Esophagus squamous epithelium (tissue), 5 donors: Measurements from ENCODE around the gene MLPH. TPM values are rescaled to one million over a fixed set of nuclear protein-coding genes. Genes with fewer than 3 reads are reported as not detected.

ENCODE experiments used
- DNase-seq: peaks from one replicate; lab custom pipeline; 2025; lab: John Stamatoyannopoulos, UW
- H3K27ac ChIP-seq, 4 donors: fragments of 200-600 bp; sonication (generic); one replicate each; pipeline ENCODE4 v1.5.1; 2016 to 2019; ENCODE audit warnings: mild to moderate bottlenecking in 1 of 4
- H3K27me3 ChIP-seq, 4 donors: fragments of 200-600 bp; sonication (generic); 1 replicate in 3 of 4; 2 replicates in 1 of 4; pipeline versions ENCODE4 v1.5.1 to v1.6.0; 2017 to 2021; ENCODE audit warnings: antibody characterized with exemption in 1 of 4
- H3K36me3 ChIP-seq, 3 donors: fragments of 200-600 bp; sonication (generic); one replicate each; pipeline ENCODE4 v1.5.1; 2016 to 2019
- H3K4me1 ChIP-seq, 3 donors: fragments of 200-600 bp; sonication (generic); one replicate each; pipeline ENCODE4 v1.5.1; 2017 to 2019
- H3K4me3 ChIP-seq, 4 donors: fragments of 200-600 bp; sonication (generic); 1 replicate in 3 of 4; 2 replicates in 1 of 4; pipeline ENCODE4 v1.5.1; 2016 to 2019; ENCODE audit warnings: mild to moderate bottlenecking in 2 of 4, moderate library complexity in 1 of 4
- H3K9me3 ChIP-seq, 3 donors: fragments of 200-600 bp; sonication (generic); one replicate each; pipeline ENCODE4 v1.5.1; 2016 to 2019
- POLR2A ChIP-seq, 4 donors: fragments of 450-650 bp; IDR thresholded peaks; one replicate each; pipeline ENCODE4 v1.6.1; 2017; ENCODE audit warnings: antibody characterized with exemption in 4 of 4, mild to moderate bottlenecking in 4 of 4, moderate library complexity in 3 of 4
- WGBS, 2 donors: methylation state at CpG; one replicate each; pipeline ENCODE4 v1.1.5; 2018; 5-methylcytosine and 5-hydroxymethylcytosine counted together
- intact Hi-C: fragments of 100-400 bp; cut with DNase I; formaldehyde crosslinking; loops from one replicate; pipeline ENCODE4 v1.15.0; 2022
- small RNA-seq, 4 donors: library from RNA; depleted of rRNA; stranded (forward); fragments of <200 nt; gene quantifications; one replicate each; pipeline ENCODE3, GENCODE V24; 2016
- total RNA-seq, 4 donors: library from RNA; depleted of rRNA; stranded (reverse); fragments of >200 nt; gene quantifications; one replicate each; pipeline ENCODE4 v1.1.0, GENCODE V29; 2016
- TF ChIP-seq, protein P1 (sequence below), 6 experiments: fragments of 450-650 bp in 4 of 6; fragments of 200-600 bp in 2 of 6; sonication (generic) in 2 of 6; IDR thresholded peaks; one replicate each; pipeline ENCODE4 v1.5.1; 2016 to 2019; ENCODE audit warnings: antibody characterized with exemption in 6 of 6, mild to moderate bottlenecking in 4 of 6, moderate library complexity in 4 of 6
- donor health status: DM: yes; HTN: yes; CAD: no.

Gene MLPH
- total RNA-seq, 4 donors from 2014 or later, result 1.8 to 10.5 (median 7.6) TPM

- WGBS, 2 donors, result 89 to 90% methylated on average over 7 of the region's 7 CpGs
- peaks cover 0 to 34% (median 8%) of the 10 kb centered on the region in 3 donors for H3K4me1 ChIP-seq
- H3K9me3 ChIP-seq, result no peaks in the 10 kb centered on the region
- H3K27ac ChIP-seq, result no peak overlapping the region
- no peaks in the 10 kb centered on the region for H3K36me3 ChIP-seq
- intact Hi-C loops, result no loop called here
- no peak for TF ChIP-seq POLR2A (IDR thresholded peaks at IDR 0.05)
- TF ChIP-seq, protein P1, sequence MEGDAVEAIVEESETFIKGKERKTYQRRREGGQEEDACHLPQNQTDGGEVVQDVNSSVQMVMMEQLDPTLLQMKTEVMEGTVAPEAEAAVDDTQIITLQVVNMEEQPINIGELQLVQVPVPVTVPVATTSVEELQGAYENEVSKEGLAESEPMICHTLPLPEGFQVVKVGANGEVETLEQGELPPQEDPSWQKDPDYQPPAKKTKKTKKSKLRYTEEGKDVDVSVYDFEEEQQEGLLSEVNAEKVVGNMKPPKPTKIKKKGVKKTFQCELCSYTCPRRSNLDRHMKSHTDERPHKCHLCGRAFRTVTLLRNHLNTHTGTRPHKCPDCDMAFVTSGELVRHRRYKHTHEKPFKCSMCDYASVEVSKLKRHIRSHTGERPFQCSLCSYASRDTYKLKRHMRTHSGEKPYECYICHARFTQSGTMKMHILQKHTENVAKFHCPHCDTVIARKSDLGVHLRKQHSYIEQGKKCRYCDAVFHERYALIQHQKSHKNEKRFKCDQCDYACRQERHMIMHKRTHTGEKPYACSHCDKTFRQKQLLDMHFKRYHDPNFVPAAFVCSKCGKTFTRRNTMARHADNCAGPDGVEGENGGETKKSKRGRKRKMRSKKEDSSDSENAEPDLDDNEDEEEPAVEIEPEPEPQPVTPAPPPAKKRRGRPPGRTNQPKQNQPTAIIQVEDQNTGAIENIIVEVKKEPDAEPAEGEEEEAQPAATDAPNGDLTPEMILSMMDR (IDR thresholded peaks at IDR 0.05), result no peak
- H3K27me3 ChIP-seq, result no peaks in the 10 kb centered on the region
- no peak overlapping the region for H3K4me3 ChIP-seq
- DNase-seq, result no peak
These were observed 115.4 kb downstream of the MLPH start for GRCh38 chr2:237602409-237602808.

DNA sequence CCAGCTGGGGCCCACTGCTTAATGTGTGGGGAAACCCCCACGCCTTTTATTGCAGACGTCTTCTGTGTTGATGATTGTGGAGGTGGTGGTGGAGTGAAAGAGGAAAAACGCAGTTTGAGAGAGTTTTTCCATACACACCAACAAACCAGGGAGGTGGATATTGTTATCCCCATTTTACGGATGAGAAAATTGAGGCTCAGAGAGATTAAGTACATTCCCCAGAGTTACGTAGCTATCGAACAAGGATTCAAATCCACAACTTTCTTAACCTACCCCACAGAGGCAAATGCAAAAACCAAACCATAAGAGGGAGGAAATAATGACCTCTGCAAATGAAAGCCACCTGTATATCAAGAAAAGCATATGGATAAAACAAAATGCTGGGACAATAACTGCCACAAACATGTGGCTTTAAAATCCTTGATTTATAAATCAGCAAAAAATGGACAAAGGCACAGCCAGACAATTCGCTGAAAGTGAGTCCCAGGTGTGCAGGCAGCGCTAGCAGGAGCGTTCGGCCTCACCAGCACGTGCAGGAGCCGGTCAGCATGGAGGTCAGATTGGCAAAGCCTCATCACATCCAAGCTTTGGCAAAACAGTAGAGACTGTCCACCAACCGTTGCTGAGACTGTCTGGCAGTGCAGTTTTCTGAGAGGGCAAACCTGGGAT is 116.1 kb downstream of the MLPH start:
- no peak for DNase-seq
- Histone ChIP-seq H3K4me1 (peaks cover 0 to 34% (median 8%) of the 10 kb centered on the region in 3 donors), H3K27ac (peak overlapping the region in 3 of 4 donors; percentile 45 to 70 (median 69)), H3K36me3 (no peaks in the 10 kb centered on the region), H3K4me3 (peak overlapping the region in 1 of 4 donors; percentile 18), H3K9me3 (no peaks in the 10 kb centered on the region), H3K27me3 (no peaks in the 10 kb centered on the region)
- 72 to 83% methylated on average over 12 to 13 of the region's 13 CpGs for WGBS, 2 donors
- TF ChIP-seq, protein P1 (IDR thresholded peaks at IDR 0.05), result no peak
- no peak for TF ChIP-seq POLR2A (IDR thresholded peaks at IDR 0.05)
- intact Hi-C loops, result no loop called here

- no peak for DNase-seq
- TF ChIP-seq POLR2A (IDR thresholded peaks at IDR 0.05), result peak in 1 of 4 donors; percentile 54
- TF ChIP-seq, protein P1 (IDR thresholded peaks at IDR 0.05), result no peak
- WGBS, 2 donors, result 11 to 17% methylated on average over 13 to 14 of the region's 15 CpGs
- Histone ChIP-seq H3K36me3 (no peaks in the 10 kb centered on the region), H3K4me3 (peak overlapping the region in 1 of 4 donors; percentile 18), H3K4me1 (peaks cover 0 to 34% (median 8%) of the 10 kb centered on the region in 3 donors), H3K27me3 (no peaks in the 10 kb centered on the region), H3K27ac (peak overlapping the region; percentile 23 to 70 (median 57)), H3K9me3 (no peaks in the 10 kb centered on the region)
- intact Hi-C loops, result no loop called here
These were observed 116.8 kb downstream of the MLPH start for GRCh38 chr2:237603718-237604362.

GRCh38 chr2:237604391-237604790 is 117.3 kb downstream of the MLPH start:
- 83 to 85% methylated on average over 4 to 11 of the region's 11 CpGs for WGBS, 2 donors
- H3K4me1 ChIP-seq, result peaks cover 0 to 33% (median 8%) of the 10 kb centered on the region in 3 donors
- intact Hi-C loops, result no loop called here
- no peaks in the 10 kb centered on the region for H3K9me3 ChIP-seq
- no peak overlapping the region for H3K4me3 ChIP-seq
- no peaks in the 10 kb centered on the region for H3K36me3 ChIP-seq
- no peaks in the 10 kb centered on the region for H3K27me3 ChIP-seq
- H3K27ac ChIP-seq, result peak overlapping the region in 2 of 4 donors; percentile 45 to 69
- DNase-seq, result no peak
- no peak for TF ChIP-seq POLR2A (IDR thresholded peaks at IDR 0.05)
- TF ChIP-seq, protein P1 (IDR thresholded peaks at IDR 0.05), result no peak

Small RNAs within 50 kb of the gene (small RNA-seq; reads per million reads assigned to genes)
- gene MIR6811 (0 to 0.21 (median 0) reads per million in 4 donors), gene RNU6-1140P (0 reads per million in 4 donors)

Other genes with a start within 250 kb of the MLPH start
- 100 to 1,000 TPM in 1 of 4 donors, 10 to 100 TPM in 2, 1 to 10 TPM in 1; 8.9 to 138 (median 46.5) TPM for gene COL6A3, start 73.1 kb upstream of the MLPH start, total RNA-seq
- gene PRLH, start 79.3 kb downstream of the MLPH start, total RNA-seq, result not detected
- 10 to 100 TPM in 1 of 4 donors, 1 to 10 TPM in 3; 2.0 to 11.1 (median 6.4) TPM for gene RAB17, start 103.5 kb downstream of the MLPH start, total RNA-seq
- gene LRRFIP1, start 140.3 kb downstream of the MLPH start, total RNA-seq, result 100 to 1,000 TPM in 2 of 4 donors, 10 to 100 TPM in 2; 84.9 to 152 (median 120) TPM